ENCODE measurements around the gene QRICH1.
A peak's percentile ranks its signal among the peaks of the same experiment; 100 is the strongest.
"Not testable (repeated sequence)": the region's sequence is repeated elsewhere in the genome, so short reads cannot be mapped to it uniquely, and the experiment has no call there.

QRICH1 gene

GRCh38 chr3:49017229-49017970, 76.5 kb downstream of the QRICH1 start:
- DNase-seq (ENCODE audit: low read depth in 2 of 2): no peak

DNA sequence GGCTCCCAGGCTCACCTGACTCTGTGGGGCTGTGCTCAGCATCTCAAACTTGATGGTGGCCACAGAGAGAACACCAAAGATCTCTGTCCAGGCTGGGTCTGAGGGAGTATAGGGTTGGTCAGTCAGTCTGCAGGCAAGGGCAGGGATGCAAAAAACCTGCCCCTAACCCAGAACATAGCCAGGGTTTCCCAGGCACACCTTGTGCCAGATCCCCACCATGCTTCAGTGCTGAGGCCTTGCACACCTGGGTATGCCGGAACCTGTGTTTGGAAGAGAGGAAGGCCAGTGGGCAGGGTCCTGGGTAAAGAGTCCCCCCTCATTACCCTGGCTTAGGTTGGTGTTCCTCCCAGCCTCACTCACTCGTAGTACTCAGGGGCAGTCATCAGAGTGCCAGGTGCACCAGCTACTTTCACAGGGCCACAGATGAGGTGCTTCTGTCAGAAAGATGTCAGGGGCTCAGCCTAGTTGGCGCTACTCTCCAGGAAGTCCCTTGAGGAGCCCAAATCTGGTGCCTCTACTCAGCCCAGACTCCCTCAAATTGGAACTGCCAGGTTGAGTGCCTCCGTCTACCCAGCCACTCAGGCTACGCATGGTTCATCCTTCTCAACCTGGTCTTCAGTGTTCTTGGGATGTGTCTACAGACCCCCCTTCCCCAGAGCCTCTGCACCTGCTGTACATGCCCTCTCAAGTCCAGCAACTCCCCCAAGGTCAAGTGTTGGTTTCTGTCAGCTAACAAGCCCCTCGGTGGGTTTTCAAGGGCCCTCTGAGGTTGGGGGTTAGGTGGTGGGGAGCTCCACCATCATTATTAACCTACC, 77.2 kb downstream of the QRICH1 start:
- DNase-seq (ENCODE audit: low read depth in 2 of 2): no peak

GRCh38 chr3:49015765-49016164, 78.1 kb downstream of the QRICH1 start:
- no peak for DNase-seq (ENCODE audit: low read depth in 2 of 2)

DNA sequence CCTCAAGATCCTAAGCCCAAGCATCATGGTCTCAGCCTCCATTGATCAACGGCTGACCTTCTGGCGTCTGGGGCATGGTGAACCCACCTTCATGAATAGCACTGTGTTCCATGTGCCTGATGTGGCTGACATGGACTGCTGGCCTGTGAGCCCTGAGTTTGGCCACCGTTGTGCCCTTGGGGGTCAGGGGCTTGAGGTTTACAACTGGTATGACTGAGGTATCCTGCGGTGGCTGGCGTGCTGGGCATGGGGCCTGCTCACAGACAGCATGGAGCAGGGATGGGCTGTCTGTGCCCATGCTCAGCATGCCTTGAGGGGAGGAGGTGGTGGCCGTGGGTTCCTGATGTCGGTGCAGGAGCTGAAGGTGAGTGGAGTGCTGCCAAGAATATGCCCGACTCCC, 78.8 kb downstream of the QRICH1 start:
- no peak for DNase-seq (ENCODE audit: low read depth in 2 of 2)

DNA sequence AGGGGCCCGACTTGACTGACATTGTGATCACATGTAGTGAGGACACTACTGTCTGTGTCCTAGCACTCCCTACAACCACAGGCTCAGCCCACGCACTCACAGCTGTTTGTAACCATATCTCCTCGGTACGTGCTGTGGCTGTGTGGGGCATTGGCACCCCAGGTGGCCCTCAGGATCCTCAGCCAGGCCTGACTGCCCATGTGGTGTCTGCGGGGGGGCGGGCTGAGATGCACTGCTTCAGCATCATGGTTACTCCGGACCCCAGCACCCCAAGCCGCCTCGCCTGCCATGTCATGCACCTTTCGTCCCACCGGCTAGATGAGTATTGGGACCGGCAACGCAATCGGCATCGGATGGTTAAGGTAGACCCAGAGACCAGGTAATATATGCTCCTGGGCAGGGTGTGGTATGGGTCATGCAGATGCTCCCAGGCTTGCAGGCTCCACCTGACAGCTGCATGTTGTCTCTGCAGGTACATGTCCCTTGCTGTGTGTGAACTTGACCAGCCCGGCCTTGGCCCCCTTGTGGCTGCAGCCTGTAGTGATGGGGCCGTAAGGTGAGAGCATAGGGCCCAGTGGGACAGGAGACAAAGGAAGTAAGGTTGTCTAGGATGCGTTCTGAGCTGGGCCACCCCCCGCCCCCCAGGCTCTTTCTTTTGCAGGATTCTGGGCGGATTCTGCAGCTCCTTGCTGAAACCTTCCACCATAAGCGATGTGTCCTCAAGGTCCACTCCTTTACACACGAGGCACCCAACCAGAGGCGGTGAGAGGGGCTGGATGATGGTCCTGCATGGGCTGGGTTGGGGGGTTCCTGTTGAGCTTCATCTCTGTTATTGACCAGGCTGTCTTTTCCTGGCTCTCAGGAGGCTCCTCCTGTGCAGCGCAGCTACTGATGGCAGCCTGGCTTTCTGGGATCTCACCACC, 79.9 kb downstream of the QRICH1 start:
- peak in 1 of 2 donors; percentile 25 for DNase-seq (ENCODE audit: low read depth in 2 of 2)

- DNase-seq (ENCODE audit: low read depth in 2 of 2): no peak
Observed at GRCh38 chr3:49013113-49013737, 80.6 kb downstream of the QRICH1 start.

DNA sequence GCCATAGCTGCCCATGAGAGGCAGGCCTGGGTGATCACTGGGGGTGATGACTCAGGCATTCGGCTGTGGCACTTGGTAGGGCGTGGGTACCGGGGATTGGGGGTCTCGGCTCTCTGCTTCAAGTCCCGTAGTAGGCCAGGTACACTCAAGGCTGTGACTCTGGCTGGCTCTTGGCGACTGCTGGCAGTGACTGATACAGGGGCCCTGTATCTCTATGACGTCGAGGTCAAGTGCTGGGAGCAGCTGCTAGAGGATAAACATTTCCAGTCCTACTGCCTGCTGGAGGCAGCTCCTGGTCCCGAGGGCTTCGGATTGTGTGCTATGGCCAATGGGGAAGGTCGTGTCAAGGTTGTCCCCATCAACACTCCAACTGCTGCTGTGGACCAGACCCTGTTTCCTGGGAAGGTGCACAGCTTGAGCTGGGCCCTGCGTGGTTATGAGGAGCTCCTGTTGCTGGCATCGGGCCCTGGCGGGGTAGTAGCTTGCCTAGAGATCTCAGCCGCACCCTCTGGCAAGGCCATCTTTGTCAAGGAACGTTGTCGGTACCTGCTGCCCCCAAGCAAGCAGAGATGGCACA, 81.3 kb downstream of the QRICH1 start:
- no peak for DNase-seq (ENCODE audit: low read depth in 2 of 2)

GRCh38 chr3:49009396-49009795, 84.5 kb downstream of the QRICH1 start:
- DNase-seq (ENCODE audit: low read depth in 2 of 2): no peak

DNA sequence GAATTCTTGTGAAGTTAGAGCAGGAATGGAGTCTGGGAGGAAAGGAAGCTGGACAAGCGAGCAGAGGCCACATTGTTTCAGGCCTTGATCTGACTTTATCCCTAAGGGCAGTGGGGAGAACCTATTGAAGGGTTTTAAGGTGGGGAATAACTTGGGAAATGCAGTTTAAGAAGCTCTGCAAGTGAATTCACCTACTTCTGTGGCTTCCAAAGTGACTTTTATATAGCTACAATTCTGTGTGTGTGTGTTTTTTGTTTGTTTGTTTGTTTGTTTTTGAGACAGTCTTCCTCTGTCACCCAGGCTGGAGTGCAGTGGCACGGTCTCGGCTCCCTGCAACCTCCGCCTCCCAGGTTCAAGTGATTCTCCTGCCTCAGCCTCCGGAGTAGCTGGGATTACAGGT, 85.2 kb downstream of the QRICH1 start:
- not testable (repeated sequence) for DNase-seq (ENCODE audit: low read depth in 2 of 2)

DNA sequence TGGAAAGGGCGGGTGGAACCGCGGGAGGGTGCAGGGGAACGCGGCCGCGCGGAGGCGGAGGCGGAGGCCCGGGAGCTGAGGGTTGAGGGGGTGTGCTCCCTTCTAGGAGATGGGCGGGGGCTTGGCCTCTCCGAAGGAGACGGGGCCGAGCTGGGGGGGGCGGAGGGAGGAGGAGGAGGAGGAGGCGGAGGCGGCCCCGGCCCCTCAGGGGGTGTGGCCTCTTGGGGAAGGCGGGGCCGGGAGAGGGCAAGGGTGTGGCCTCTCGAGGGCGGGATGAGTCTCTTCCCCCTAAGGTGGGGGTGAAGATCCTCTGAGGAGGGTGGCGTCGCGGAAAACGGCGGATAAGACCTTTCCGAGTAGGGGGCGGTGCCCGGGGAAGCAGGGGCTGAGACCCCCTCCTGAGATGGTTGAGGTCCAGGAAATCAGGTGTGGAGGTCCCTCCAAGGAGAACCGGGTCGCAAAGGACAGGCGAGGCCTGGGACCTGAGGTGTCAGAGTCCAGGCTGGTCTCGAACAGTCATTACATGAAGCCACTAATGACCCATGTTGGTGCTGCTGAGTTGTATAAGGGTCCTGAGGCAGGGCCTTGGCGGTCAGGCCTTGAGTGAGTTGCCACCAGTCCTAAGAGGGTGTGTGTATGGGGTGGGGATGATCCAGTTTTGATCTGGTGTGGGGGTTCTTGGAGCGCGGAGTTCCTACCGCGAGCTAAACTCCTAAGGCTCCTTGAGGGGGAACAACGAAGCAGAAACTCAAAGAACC, 85.9 kb downstream of the QRICH1 start:
- peak; percentile 86 to 88 for DNase-seq (ENCODE audit: low read depth in 2 of 2)

DNA sequence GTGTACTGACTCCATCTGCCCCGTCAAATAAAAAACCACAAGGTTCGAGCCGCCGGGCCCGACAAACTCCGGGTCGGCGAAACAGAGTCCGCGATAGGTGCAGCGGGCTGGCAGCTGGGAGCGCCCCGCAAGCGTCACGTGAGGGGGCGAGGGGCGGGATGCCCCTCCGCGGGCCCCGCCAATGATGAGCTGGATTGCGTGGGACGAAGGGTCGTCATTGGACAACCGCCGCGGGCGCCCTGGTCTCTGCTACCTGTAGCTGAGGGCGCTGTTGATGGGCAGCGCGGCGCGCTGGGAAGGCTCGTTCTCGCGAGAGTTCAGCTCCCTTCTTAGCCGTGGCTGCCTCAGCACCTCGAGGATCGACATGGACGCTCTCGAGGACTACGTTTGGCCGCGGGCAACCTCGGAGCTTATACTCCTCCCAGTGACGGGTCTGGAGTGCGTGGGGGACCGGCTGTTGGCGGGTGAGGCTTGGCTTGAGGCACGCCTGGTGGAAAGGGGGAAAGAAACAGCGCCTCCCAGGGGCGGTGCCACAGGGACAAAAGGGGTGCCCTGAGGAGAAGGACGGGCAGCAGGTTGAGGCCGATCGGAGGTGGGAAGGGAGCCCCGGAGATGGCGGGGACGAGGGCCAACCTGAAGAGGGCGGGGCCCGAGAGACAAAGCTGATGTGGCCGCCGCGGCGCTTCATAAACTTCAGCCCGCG, 86.7 kb downstream of the QRICH1 start, which contains the start of gene WDR6:
TSS of gene WDR6 (plus strand) at position 324 of the 703 bp plus-strand sequence. CDS start at position 365, 41 bp downstream.
- DNase-seq (ENCODE audit: low read depth in 2 of 2): peak; percentile 95 to 96

DNA sequence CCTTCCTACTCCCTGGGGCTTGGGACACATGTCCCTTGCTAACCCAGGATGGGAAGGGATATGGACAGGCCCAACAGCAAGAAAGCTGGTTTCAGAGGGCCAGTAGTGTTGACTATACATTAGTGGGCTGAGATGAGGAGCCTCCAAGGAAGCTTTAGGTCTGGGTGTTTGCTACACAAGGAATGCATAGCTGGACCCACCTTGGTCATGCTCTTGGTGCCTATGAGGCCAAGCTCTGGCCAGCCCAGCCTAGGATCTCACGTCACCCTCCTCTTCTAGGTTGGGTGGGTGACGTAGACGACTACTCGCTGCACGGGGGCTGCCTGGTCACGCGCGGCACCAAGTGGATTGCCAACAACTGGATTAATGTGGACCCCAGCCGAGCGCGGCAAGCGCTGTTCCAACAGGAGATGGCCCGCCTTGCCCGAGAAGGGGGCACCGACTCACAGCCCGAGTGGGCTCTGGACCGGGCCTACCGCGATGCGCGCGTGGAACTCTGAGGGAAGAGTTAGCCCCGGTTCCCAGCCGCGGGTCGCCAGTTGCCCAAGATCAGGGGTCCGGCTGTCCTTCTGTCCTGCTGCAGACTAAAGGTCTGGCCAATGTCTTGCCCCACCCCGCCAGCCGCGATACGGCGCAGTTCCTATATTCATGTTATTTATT, 87.3 kb downstream of the QRICH1 start:
- DNase-seq (ENCODE audit: low read depth in 2 of 2): no peak

DNA sequence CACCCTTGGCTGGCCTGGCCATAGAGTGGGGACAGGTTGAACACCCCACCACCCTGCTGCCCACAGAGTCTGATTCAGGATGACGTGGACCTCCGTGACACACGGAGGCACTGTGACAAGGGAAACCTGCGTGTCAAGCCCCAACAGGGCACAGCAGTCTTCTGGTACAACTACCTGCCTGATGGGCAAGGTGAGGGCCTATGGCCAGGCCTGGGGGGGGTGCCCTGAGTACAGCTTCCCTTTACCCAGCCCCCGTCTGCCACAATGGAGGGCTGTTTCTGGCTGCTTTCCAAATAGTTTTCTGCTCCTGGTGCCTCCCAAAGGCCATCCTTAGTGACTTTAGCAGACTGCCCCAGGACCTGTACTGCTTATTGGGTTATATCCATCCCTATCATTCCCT, 87.9 kb downstream of the QRICH1 start:
- DNase-seq (ENCODE audit: low read depth in 2 of 2): no peak

- DNase-seq (ENCODE audit: low read depth in 2 of 2): no peak
Observed at GRCh38 chr3:49005303-49005680, 88.6 kb downstream of the QRICH1 start.

DNA sequence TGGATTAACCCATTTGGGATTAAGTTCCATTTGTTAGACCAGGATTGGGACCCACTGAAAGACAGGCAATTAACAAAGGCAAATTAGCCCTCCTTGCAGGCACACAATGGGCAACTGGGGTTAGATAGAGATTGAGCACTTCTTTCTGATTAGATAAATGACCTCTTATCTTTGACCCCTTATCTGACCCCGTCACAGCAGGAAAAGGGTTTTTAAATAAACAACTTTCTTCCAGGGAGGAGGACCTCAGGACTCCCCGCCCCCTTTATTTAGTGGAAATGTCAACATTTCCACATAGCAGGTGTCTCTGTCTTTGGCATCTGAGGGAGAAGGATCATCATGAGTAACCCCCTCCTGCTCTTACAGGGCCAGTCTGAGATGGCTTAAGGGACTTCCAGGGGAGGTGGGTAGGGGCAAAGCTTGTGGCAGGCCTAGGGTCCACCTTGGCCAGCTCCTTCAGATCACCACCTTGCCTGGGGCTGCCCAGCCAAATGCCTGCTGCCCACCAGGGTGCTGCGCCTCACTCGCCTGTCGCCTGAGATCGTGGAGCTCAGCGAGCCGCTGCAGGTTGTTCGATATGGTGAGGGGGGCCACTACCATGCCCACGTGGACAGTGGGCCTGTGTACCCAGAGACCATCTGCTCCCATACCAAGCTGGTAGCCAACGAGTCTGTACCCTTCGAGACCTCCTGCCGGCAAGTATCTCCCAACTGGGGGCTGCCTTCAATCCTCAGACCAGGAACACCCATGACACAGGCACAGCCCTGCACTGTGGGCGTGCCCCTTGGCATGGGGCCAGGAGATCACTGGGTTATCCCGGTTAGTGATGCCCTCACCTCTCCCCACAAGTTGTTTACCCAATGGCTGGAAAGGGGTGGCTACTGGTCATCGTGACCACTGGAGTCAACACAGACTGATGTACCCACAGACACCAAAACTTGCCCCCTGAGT, 89.2 kb downstream of the QRICH1 start:
- no peak for DNase-seq (ENCODE audit: low read depth in 2 of 2)

DNA sequence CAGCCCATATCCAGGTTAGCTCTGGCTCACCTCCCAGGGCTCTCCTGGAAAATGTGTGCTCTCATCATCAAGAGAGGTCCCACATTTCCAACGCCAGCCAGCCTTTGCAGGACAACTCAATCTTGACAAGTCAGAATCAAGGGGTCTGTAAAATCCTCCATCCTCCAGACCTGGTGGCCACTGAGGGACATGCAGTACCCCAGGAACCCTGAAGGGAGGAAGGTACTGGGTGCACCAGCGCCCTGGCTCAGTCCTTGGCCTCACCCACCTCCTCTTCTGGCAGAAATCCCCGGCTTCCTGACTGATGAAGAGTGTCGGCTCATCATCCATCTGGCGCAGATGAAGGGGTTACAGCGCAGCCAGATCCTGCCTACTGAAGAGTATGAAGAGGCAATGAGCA, 92.7 kb downstream of the QRICH1 start:
- no peak for DNase-seq (ENCODE audit: low read depth in 2 of 2)

DNA sequence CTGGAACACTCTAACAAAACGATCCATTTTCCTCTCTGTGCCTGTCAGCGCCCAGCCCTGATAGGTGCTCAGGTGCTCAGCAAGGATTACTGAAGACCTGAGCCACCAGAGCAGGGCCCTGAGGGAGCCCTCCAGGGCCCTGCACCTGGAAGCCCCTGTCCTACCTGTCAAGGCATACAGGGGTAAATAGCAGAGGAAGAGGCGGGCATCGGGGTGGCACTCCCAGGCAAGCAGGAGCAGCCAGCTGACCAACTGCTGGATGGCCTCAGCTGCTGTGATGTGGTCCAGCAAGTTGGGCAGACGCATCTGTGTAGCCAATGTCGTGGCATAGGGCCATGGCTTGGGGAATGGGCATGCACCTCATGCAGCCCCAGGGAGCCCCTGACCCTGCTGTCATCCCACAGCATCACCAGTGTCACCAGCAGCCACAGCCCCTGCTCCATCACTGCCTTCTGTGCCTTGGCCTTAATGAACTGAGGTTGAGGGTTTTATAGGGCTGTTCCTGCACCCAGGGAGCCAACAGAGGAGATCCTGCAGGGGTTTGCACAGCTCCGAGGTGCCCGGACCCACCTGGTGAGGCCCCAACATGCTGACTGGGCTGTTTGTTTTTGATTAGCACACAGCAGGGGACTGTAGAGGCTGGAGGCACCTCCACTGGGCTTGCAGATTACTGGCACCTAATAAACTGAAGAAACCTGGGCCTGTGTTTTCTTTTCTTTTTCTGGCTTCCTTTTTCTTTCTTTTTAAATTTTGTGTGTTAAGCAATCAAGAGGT, 94.6 kb downstream of the QRICH1 start:
- DNase-seq (ENCODE audit: low read depth in 2 of 2): no peak

Measured in stimulated activated CD8-positive, alpha-beta memory T cell treated with anti-CD3 and anti-CD28 coated beads, Interleukin-7, amount 100 ng/mL, for 4 hours (primary cell).